ENCODE measurements around the gene RANBP17. TPM values are rescaled to one million over a fixed set of nuclear protein-coding genes. Genes with fewer than 3 reads are reported as not detected.

RANBP17 gene
- total RNA-seq, 1 donor, result 6.2 TPM

GRCh38 chr5:171342362-171343111 lies 480.7 kb downstream of the RANBP17 start:
- Histone ChIP-seq H3K27me3 (ENCODE audit: insufficient read depth, low read length) (peaks cover 10% of the 10 kb centered on the region), H3K4me1 (ENCODE audit: insufficient read depth, low read length) (no peaks in the 10 kb centered on the region), H3K4me3 (ENCODE audit: low read length) (no peak overlapping the region), H3K9me3 (ENCODE audit: low read depth, low read length) (no peaks in the 10 kb centered on the region)

GRCh38 chr5:171344936-171345608 lies 483.3 kb downstream of the RANBP17 start:
- H3K27me3 ChIP-seq (ENCODE audit: insufficient read depth, low read length), result peaks cover 3% of the 10 kb centered on the region
- no peaks in the 10 kb centered on the region for H3K4me1 ChIP-seq (ENCODE audit: insufficient read depth, low read length)
- H3K9me3 ChIP-seq (ENCODE audit: low read depth, low read length), result no peaks in the 10 kb centered on the region
- no peak overlapping the region for H3K4me3 ChIP-seq (ENCODE audit: low read length)

Other genes starting within 250 kb of the RANBP17 start
- 0.10 TPM for gene GABRP, start 78.3 kb upstream of the RANBP17 start, total RNA-seq

All from mononuclear cell (primary cell).